Neural cell (in vitro differentiated cells): ENCODE results near the gene ALDH8A1. TPM values are rescaled to one million over a fixed set of nuclear protein-coding genes. Genes with fewer than 3 reads are reported as not detected.

ENCODE experiments used
- H2AFZ ChIP-seq: fragments of 200-600, 300-800 bp; sonication (generic), shearing (Covaris generic); 2 replicates; pipeline ENCODE4 v1.6.0; 2014; ENCODE audit warnings: low read depth, mild to moderate bottlenecking, antibody characterized with exemption, low read length, moderate library complexity
- H3F3A ChIP-seq: fragments of 200-600 bp; shearing (Covaris generic); 2 replicates; pipeline ENCODE4 v1.6.1; 2016; ENCODE audit warnings: mild to moderate bottlenecking, moderate library complexity, mixed read lengths, antibody characterized with exemption, low read length; ENCODE audit not compliant: insufficient read depth, poor library complexity, severe bottlenecking
- H3K27ac ChIP-seq: fragments of 200-600, 300-800 bp; sonication (generic), shearing (Covaris generic); 2 replicates; pipeline ENCODE4 v1.5.1; 2014; ENCODE audit warnings: mild to moderate bottlenecking, low read length, moderate library complexity
- H3K27me3 ChIP-seq: fragments of 300-800, 200-600 bp; sonication (generic), shearing (Covaris generic); 2 replicates; pipeline ENCODE4 v1.6.0; 2014; ENCODE audit warnings: mild to moderate bottlenecking, low read depth, low read length, moderate library complexity; ENCODE audit not compliant: insufficient read depth
- H3K36me3 ChIP-seq: fragments of 300-800, 200-600 bp; sonication (generic), shearing (Covaris generic); 2 replicates; pipeline ENCODE4 v1.5.1; 2014; ENCODE audit warnings: mild to moderate bottlenecking, antibody characterized with exemption, low read length, moderate library complexity; ENCODE audit not compliant: insufficient read depth
- H3K4me2 ChIP-seq: fragments of 300-800, 200-600 bp; sonication (generic), shearing (Covaris generic); 2 replicates; pipeline ENCODE4 v1.6.0; 2014; ENCODE audit warnings: mild to moderate bottlenecking, low read length
- H3K4me3 ChIP-seq: fragments of 300-800, 200-600 bp; sonication (generic), shearing (Covaris generic); 2 replicates; pipeline ENCODE4 v1.5.1; 2014; ENCODE audit warnings: mild to moderate bottlenecking, low read length, moderate library complexity
- H3K79me2 ChIP-seq: fragments of 200-600 bp; shearing (Covaris generic); replicated peaks from 2 replicates; pipeline ENCODE4 v1.6.0; 2014; ENCODE audit warnings: mild to moderate bottlenecking, low read length, moderate library complexity; ENCODE audit not compliant: insufficient read depth
- H3K9ac ChIP-seq: fragments of 300-800, 200-600 bp; sonication (generic), shearing (Covaris generic); 2 replicates; pipeline ENCODE4 v1.6.1; 2016; ENCODE audit warnings: mild to moderate bottlenecking, low read length, mixed read lengths
- H3K9me2 ChIP-seq: fragments of 200-600 bp; shearing (Covaris generic); 2 replicates; pipeline ENCODE4 v1.6.1; 2016; ENCODE audit warnings: mild to moderate bottlenecking, low read length, mixed read lengths; ENCODE audit not compliant: insufficient read depth
- H3K9me3 ChIP-seq: fragments of 200-600, 300-800 bp; sonication (generic), shearing (Covaris generic); 2 replicates; pipeline ENCODE4 v1.6.1; 2016; ENCODE audit warnings: mild to moderate bottlenecking, mixed run types, low read length, moderate library complexity, mixed read lengths
- H4K20me1 ChIP-seq: fragments of 200-600 bp; shearing (Covaris generic); 2 replicates; pipeline ENCODE4 v1.6.1; 2016; ENCODE audit warnings: mild to moderate bottlenecking, mixed run types; ENCODE audit not compliant: insufficient read depth
- CTCF ChIP-seq: fragments of 450-650 bp; IDR thresholded peaks from 2 replicates; pipeline ENCODE4 v1.5.1; 2014; ENCODE audit warnings: antibody characterized with exemption, mild to moderate bottlenecking, moderate library complexity; ENCODE audit not compliant: poor library complexity, severe bottlenecking
- EP300 ChIP-seq: fragments of 450-650 bp; conservative IDR thresholded peaks from 2 replicates; pipeline ENCODE4 v1.6.1; 2014; ENCODE audit warnings: antibody characterized with exemption, mild to moderate bottlenecking, moderate library complexity; ENCODE audit not compliant: poor library complexity, severe bottlenecking
- EZH2 ChIP-seq: fragments of 200-600, 300-800 bp; shearing (Covaris generic), sonication (generic); IDR thresholded peaks from 2 replicates; pipeline ENCODE4 v1.6.1; 2014; ENCODE audit warnings: antibody characterized with exemption, low read length, borderline replicate concordance, mild to moderate bottlenecking; ENCODE audit not compliant: insufficient read depth, poor library complexity, severe bottlenecking
- MXI1 ChIP-seq: fragments of 450-650 bp; conservative IDR thresholded peaks from 2 replicates; pipeline ENCODE4 v1.6.1; 2014; ENCODE audit warnings: antibody characterized with exemption, mild to moderate bottlenecking; ENCODE audit not compliant: poor library complexity, severe bottlenecking
- POLR2AphosphoS5 ChIP-seq: IDR thresholded peaks from 2 replicates; pipeline ENCODE4 v1.6.1; 2012
- RAD21 ChIP-seq: fragments of 450-650 bp; conservative IDR thresholded peaks from 2 replicates; pipeline ENCODE4 v1.6.1; 2014; ENCODE audit warnings: antibody characterized with exemption, mild to moderate bottlenecking, moderate library complexity
- REST ChIP-seq: IDR thresholded peaks from 2 replicates; pipeline ENCODE4 v1.6.1; 2012; ENCODE audit warnings: borderline replicate concordance
- SMC3 ChIP-seq: fragments of 450-650 bp; conservative IDR thresholded peaks from 2 replicates; pipeline ENCODE4 v1.6.1; 2014; ENCODE audit warnings: antibody characterized with exemption, mild to moderate bottlenecking, moderate library complexity; ENCODE audit not compliant: poor library complexity
- TAF1 ChIP-seq: IDR thresholded peaks from 2 replicates; pipeline ENCODE4 v1.6.1; 2012; ENCODE audit warnings: low read depth
- polyA plus RNA-seq: library from polyadenylated mRNA; depleted of rRNA; stranded (reverse); fragments of >200 nt; gene quantifications from 2 replicates; pipeline ENCODE4 v1.2.3, GENCODE V29; 2014

Gene ALDH8A1
- polyA plus RNA-seq, 1 donor from 2014 or later, result 6.9 TPM

GRCh38 chr6:134883314-134883713, 66.6 kb downstream of the ALDH8A1 start:
- Histone ChIP-seq H3K9me3 (no peaks in the 10 kb centered on the region), H4K20me1 (no peaks in the 10 kb centered on the region), H3F3A (no peaks in the 10 kb centered on the region), H3K36me3 (no peaks in the 10 kb centered on the region), H3K4me2 (no peak overlapping the region), H3K4me3 (no peak overlapping the region), H3K27ac (no peak overlapping the region), H3K79me2 (no peaks in the 10 kb centered on the region), H3K27me3 (no peaks in the 10 kb centered on the region), H3K9ac (no peak overlapping the region), H3K9me2 (no peaks in the 10 kb centered on the region), H2AFZ (no peak overlapping the region)
- TF ChIP-seq MXI1 (no peak), RAD21 (no peak), TAF1 (no peak), REST (no peak), EP300 (no peak), CTCF (no peak), SMC3 (no peak), POLR2AphosphoS5 (no peak), EZH2 (no peak)

GRCh38 chr6:134882426-134883038, 67.4 kb downstream of the ALDH8A1 start:
- no peaks in the 10 kb centered on the region for H3K9me2 ChIP-seq
- no peak overlapping the region for H3K27ac ChIP-seq
- H4K20me1 ChIP-seq, result no peaks in the 10 kb centered on the region
- no peak overlapping the region for H3K9ac ChIP-seq
- H3K9me3 ChIP-seq, result no peaks in the 10 kb centered on the region
- no peaks in the 10 kb centered on the region for H3F3A ChIP-seq
- H3K4me2 ChIP-seq, result no peak overlapping the region
- TF ChIP-seq TAF1 (no peak), SMC3 (peak; percentile 88), CTCF (peak; percentile 80), MXI1 (no peak), POLR2AphosphoS5 (no peak), EZH2 (no peak), RAD21 (peak; percentile 86), EP300 (no peak)
- no peaks in the 10 kb centered on the region for H3K79me2 ChIP-seq
- no peak overlapping the region for H2AFZ ChIP-seq
- no peak overlapping the region for H3K4me3 ChIP-seq
- H3K36me3 ChIP-seq, result no peaks in the 10 kb centered on the region
- H3K27me3 ChIP-seq, result no peaks in the 10 kb centered on the region
